ENCODE data around the gene CRB1. TPM values are rescaled to one million over a fixed set of nuclear protein-coding genes. Genes with fewer than 3 reads are reported as not detected.

Gene CRB1
- total RNA-seq, 1 donor from 2014 or later: not detected

DNA sequence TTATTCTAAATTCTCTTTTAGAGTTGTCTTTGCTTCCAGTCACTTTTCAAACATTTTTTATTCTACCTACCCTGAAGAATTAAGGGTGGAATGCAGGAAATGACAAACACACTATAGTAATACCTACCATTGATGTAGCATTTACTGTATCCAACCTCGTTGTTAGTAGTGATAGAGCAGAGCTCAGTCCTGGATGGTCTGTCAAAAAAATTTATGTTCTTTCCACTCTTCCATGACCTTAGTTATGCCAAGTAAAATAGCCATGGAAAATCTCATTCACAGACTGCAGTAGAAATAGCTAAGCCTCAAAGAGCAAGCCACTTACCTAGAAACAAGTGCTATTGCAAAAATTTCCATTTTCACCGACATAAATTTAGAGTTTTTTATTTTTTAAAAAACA lies 74.6 kb downstream of the CRB1 start:
- intact Hi-C loops (cut with micrococcal nuclease): no loop called here

- intact Hi-C loops (cut with micrococcal nuclease): no loop called here
Measured at GRCh38 chr1:197343663-197344273, 75.7 kb downstream of the CRB1 start.

DNA sequence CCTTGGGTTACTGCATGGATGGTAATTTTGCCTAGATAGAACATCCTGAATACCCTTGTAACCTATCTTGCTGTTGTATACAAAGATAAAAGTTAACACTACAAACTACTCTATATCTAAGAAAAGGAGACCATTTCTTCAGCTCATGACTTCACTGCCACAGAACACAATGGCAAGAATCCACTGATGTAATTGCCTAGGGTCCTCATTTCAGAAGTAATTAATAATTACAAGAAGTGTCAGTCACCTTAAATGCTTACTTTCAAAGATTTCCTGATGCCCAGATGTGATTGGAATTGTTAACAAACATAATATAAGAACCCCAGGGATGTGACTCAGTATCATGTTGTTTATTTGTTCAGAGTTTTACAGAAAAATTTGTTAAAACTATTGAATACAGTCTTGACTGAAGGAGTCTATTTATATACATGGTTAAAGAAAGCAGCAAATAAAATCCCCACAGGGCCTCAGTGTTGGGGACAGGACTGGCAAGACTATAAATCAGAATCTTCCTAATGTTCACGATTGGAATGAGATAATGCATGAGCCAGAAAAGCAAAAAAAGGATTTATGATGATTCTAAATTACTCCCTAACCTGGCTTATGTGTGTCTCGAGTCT lies 83.9 kb downstream of the CRB1 start:
- intact Hi-C loops (cut with micrococcal nuclease): no loop called here

GRCh38 chr1:197355248-197355995 lies 87.4 kb downstream of the CRB1 start:
- intact Hi-C loops (cut with micrococcal nuclease): no loop called here

DNA sequence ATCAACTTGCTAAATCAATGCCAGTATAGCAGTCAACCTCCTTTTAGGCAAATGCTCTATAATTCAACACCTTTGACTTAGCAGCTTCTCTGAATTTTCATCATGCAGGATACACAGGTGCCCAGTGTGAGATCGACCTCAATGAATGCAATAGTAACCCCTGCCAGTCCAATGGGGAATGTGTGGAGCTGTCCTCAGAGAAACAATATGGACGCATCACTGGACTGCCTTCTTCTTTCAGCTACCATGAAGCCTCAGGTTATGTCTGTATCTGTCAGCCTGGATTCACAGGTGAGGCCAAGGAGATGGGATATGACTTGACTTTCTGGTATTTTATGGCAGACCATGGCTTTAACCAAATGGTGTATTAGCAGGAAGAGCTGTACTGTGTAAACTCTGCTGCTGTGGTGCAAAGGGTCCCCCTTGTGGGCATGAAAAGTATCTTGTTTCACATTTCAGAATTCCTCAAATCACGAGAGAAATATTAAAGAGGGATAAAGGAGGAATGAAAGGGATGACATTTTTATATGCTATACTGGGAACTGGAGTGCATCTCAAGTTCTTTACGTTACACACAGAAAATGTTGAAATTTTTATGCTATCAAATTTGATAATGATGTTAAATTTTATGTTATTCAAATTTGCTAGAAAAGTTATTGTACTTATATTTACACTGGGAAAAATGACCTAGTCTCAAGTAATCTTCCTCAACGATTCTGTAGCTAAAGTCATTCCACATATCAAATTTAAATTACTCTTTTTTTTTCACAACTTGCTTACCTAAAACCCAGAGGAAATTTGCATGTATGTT lies 88.9 kb downstream of the CRB1 start:
- intact Hi-C loops (cut with micrococcal nuclease): loop anchor here (1.0 kb wide), 3 partner anchors 30 to 634 kb away; no protein-coding TSS in a partner anchor

DNA sequence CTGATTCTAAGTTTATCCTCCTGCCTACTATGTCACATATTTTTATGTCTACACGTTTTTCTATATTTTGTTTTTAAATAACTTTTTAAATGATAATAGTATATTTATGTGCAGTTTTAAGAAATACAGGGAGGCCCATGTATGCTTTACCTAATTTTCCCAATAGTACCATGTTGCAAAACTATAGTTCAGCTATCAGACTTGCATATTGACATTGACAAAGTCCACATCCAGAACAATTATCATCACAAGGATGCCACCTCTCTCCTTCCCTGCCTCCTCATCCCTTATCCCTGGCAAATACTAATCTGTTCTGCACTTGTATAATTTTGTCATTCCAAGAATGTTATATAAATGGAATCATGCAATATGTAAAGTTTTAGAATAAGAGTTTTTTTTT lies 90.9 kb downstream of the CRB1 start:
- intact Hi-C loops (cut with micrococcal nuclease): no loop called here

DNA sequence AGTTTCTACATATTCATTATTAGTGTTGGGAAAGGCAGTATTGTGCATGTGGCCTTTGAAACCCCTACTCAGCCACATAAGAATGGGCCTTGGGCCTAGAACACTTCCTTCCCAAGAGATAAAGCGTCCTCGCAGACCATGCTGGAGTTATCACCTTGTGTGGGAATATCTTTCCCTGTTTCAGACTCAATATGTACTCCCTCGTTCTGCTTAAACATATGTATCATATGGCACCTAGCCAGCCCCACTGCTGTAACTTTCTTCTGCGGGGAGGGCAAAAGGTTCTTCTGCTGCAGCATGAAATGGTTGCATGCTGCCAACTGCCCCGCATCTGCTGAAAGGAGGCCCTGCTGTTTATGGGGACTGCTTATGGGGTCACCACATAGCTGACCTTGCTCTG lies 92.0 kb downstream of the CRB1 start:
- intact Hi-C loops (cut with micrococcal nuclease): no loop called here

GRCh38 chr1:197362871-197363270 lies 94.8 kb downstream of the CRB1 start:
- intact Hi-C loops (cut with micrococcal nuclease): no loop called here

- intact Hi-C loops (cut with micrococcal nuclease): no loop called here
Measured at GRCh38 chr1:197363855-197364254, 95.8 kb downstream of the CRB1 start.

DNA sequence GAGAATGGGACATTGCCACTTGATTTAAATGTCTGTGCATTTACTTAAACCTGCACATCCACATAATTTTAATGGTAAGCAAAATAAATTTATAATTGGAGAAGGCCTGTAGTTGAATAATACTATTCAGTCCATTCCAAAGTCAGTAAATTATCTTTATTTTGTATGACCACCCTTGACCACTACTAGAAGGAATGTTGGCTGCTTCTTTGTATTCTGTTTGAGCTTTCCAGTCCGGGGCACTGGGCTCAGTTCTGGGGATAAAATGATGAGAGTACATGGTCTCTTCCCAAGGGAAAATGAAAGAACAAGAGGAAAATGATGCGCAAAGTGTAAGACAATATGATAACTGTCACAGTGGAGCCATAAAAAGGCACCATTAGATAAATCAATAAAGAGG lies 98.9 kb downstream of the CRB1 start:
- intact Hi-C loops (cut with micrococcal nuclease): no loop called here

- intact Hi-C loops (cut with micrococcal nuclease): no loop called here
Measured at GRCh38 chr1:197367627-197368026, 99.6 kb downstream of the CRB1 start.

DNA sequence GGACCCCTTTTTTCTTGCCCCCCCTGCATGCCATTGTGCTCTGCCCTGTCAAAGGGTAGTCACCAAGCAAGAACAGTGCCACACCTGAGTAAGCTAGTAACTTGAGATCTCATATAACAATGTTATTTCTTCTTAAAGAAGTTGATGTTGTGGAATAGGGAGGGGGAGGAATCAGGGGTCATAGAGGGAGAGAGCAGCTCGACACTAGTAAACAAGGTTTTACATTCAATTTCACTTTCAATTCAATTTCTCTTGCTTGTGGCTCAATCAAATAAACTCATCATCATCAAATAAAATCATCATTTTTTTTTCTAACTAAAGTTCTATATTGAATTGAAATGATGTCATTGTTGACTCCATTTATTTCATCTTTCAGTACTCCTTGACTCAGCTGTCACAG lies 106.4 kb downstream of the CRB1 start:
- intact Hi-C loops (cut with micrococcal nuclease): no loop called here

- intact Hi-C loops (cut with micrococcal nuclease): no loop called here
Measured at GRCh38 chr1:197384471-197384870, 116.4 kb downstream of the CRB1 start.

DNA sequence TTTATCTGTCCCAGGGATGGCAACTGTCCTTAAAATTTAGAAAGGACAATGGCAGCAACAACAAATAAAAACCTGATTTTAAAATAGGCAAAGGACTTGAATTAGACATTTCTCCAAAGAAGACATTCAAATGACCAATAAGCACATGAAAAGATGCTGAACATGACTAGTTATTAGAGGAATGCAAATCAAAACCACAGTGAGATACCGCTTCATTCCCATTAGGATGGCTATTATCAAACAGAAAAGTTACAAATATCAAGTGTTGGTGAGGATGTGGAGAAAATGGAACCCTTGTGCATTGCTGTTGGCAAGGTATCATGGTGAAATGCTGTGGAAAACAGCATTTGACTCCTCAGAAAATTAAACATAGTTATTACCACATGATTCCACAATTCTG lies 120.7 kb downstream of the CRB1 start:
- intact Hi-C loops (cut with micrococcal nuclease): no loop called here

GRCh38 chr1:197390856-197391255 lies 122.8 kb downstream of the CRB1 start:
- intact Hi-C loops (cut with micrococcal nuclease): no loop called here

DNA sequence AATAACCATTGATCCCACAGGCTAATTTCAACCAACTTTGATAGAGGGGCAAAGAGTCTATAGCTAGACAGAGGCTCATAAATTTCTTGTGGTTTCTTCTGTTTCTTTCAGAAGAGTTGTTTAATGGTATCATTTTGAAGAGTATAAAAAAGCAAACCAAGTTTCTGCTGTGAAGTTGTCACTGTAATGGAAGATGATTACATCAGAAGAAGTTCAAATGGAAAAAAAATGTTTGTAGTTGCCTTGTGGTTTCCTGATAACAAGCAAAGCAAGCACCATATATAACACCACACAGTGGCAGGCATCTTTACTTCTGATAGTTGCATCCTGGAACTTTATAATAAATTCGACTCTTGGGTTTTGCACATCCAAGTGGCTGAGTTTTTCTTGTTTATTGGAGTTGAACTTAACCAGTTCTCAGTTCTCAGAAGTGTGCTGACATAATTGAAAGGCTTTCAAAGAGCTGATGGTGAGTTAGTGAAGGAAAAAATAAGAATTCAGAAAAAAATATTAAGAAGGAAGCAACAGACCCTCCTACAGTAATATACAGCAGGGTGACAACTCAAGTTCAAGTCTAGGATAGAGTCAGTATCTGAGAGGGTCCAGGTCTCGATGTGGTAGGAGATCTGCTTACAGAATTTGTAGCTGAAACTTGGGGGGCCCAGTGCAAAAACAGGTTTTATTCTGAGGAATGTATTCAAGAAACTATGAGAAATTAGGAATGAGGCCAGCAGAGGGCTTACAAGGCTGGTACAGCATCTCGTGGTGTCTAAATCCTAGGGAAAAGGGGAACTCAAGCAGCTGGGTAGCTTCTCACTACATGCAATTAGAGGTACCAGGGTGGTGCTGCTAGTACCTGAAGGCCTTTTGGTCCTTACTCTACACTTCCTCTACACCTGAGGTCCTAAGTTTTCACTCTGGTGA lies 123.5 kb downstream of the CRB1 start:
- intact Hi-C loops (cut with micrococcal nuclease): no loop called here

DNA sequence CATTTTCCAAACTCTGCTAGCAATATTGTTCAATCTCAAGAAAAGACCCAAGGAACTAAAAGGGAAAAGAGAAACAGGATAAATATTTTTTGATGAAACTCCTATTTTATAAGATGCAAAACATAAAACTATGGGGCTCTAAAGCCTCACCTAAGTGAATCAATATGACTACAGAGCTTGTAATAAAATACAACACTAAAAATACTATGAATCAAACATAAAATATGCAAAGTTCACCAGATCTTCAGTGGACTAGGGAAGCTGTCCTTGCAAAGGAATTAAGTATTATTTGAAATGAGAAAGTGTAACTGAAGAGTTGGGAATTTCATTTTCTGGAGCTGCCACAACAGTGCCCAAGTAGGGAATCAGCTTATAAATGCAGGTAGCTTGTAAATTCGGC lies 124.5 kb downstream of the CRB1 start:
- intact Hi-C loops (cut with micrococcal nuclease): no loop called here

- intact Hi-C loops (cut with micrococcal nuclease): no loop called here
Measured at GRCh38 chr1:197393105-197393504, 125.1 kb downstream of the CRB1 start.

- intact Hi-C loops (cut with micrococcal nuclease): no loop called here
Measured at GRCh38 chr1:197393772-197394171, 125.7 kb downstream of the CRB1 start.

DNA sequence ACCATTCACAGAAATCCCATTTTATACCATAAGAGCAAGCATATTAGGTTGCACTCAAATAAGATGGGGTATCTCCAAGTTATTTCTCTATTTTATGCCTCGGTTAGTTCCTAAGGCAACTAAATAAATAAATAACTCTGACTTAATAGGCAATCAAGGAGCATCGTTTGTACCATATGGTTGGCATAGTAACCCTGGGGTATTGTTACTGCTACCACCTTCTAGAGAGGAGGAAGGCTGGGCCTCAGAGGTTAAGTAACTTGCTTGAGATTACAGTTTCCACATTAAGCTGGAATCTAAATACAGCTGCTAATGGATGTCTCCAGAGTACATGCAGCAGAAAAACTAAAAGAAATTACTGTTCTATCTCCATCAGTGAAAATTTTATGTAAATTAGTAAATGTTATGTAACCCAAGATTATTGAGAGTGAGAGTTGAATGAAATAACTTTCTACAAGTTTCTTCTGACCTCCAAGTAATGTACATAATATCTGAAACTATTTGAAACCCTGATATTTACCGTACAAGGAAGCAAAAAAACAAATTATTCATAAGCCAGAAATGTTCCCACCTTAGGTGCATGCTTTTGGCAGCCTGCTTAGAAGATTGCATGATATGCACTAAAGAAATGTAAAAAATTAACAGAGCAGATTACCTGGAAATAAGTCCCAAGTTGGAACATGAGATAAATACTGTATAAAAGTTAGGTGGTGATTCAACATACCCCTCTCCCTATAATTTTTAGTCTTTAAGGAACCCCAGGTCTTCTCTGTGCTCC lies 127.0 kb downstream of the CRB1 start:
- intact Hi-C loops (cut with micrococcal nuclease): no loop called here

Data from T-helper 1 cell treated with Interleukin-12 subunit alpha and Interleukin-12 subunit beta and Interleukin-4 antibody, amounts not matched to agents 30 ng/mL and 1 ng/mL, for 36 hours (primary cell).